GM03348 (cell line): ENCODE measurements around the gene COL4A6.
"Not testable (repeated sequence)": the region's sequence is repeated elsewhere in the genome, so short reads cannot be mapped to it uniquely, and the experiment has no call there.

ENCODE experiments used
- DNase-seq: peaks from one replicate; pipeline ENCODE4 v3.0.0; 2012; ENCODE audit warnings: low spot score

Gene COL4A6

GRCh38 chrX:108438110-108438623 lies at the start of gene COL4A6:
Gene COL4A6, minus strand, starts transcription at chrX:108438422. Its CDS starts 226 bp downstream, at chrX:108438196.
- DNase-seq = peak; percentile 3

DNA sequence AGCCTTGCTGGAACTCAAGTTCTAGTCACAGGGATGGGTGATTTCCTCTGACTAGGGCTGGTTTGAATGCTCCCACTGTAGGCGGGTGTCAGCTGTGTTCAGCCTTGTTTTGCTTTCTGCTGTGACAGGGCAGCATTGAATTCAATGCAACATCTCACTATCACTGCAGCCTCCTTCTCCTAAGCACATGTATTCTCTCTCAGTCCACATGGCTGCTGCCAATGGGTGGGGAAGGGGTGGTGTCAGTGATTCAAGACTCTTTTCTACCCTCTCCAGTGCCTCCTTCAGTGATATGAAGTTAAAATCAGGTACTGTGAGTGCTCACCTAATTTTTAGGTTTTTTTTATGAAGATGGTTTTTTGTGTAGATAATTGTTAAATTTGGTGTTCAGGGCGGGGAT lies 47.7 kb upstream of the COL4A6 start:
- no peak for DNase-seq

DNA sequence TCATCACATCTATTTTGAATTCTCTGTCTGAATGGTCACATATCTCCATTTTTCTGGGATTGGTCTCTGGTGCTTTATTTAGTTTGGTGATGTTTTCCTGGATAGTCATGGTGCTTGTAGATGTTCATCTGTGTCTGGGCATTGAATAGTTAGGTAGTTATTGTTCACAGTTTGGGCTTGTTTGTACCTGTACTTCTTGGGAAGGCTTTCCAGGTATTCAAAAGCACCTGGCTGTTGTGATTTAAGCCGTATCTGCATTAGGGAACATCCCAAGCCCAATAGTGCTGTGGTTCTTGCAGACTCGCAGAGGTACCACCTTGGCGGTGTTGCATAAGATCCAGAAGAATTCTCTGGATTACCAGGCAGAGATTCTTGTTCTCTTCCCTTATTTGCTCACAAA lies 46.0 kb upstream of the COL4A6 start:
- DNase-seq = no peak

DNA sequence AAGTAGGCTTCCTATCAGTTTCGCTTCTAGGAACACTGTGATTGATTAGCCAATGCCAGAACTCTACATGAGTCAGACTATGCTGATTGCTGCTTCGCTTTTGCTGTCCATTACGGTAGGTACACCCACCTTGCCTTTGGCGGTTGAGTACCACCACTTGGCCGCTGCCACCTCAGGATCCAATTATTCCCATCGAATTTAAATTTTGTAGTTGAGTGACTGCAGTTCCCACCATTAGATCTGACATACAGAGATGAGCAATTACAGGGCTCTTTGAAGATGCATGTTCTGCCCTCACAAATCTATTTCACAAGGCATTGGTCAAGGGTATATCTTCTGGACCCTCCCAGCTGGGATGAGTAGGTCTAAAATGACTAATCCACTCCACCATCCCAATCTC lies 43.3 kb upstream of the COL4A6 start:
- not testable (repeated sequence) for DNase-seq

GRCh38 chrX:108473979-108474378 lies 35.8 kb upstream of the COL4A6 start:
- DNase-seq = no peak

GRCh38 chrX:108468486-108468885 lies 30.3 kb upstream of the COL4A6 start:
- peak; percentile 2 for DNase-seq

- no peak for DNase-seq
Observed at GRCh38 chrX:108464604-108465003, 26.4 kb upstream of the COL4A6 start.

DNA sequence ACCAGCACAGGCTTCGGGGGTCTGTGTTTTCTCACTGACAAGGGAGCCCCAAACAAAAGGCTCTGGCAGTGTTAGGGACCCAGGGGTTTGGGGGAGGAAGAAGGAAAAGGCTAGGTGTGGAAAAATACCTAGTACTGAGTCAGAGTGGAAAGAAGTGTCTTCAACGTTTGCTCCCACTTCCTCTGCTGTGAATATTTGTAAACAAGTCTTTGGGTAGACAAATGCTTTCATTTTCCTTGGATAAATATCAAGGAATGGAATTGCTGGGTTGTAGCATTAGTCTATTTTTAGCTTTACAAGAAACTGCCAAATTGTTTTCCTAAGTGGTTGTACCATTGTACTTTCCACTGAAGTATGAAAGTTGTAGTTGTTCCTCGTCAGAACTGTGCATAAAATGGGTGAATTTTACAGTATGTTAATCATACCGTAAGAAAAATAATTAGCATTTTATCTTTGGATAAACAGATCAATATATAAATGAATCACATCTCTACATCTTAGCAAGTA lies 18.8 kb upstream of the COL4A6 start:
- no peak for DNase-seq

DNA sequence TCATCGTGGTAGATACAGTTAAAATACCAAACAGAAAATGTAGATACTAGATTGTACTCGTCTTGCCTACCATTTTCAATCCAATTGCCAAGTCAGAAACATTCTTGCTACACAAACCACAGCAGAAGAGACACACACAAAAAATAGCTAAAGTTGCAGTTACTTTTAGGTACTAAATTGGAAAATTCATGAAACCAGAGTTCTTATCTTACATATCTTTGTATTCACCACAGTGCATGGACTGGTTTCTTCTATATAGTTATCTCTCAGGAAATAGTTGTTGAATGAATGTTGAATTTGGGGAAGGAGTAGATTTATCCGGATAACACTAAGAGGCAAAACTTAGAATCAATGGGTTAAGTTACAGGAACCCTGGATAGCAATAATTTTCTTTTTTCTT lies 15.6 kb upstream of the COL4A6 start:
- no peak for DNase-seq

GRCh38 chrX:108447303-108447702 lies 9.1 kb upstream of the COL4A6 start:
- DNase-seq = no peak

DNA sequence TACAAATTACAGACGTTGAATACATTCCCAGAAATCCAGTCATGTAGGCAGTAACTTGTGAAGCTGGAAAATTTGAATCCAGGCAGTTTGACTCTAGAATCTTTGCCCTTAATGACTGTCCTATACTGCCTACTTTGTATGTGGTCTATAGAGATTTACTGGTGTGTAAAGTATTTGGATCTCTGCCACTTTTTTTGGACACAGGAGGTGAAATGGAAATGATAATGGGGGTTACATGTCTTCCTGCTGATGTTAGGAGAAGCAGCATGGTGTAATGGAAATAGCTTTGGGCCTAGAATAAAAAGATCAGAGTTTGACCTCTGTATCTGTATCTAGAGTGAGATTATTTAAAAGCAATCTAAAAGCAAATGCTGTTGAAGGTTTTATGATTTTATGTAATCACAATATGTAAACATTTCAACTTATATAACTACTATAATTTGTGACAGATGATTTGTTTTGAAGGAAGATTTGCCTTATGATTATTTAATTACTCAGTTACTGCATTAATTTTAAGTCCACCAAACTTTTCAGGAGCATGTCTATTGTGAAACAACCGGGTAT lies 4.8 kb upstream of the COL4A6 start:
- DNase-seq = no peak

DNA sequence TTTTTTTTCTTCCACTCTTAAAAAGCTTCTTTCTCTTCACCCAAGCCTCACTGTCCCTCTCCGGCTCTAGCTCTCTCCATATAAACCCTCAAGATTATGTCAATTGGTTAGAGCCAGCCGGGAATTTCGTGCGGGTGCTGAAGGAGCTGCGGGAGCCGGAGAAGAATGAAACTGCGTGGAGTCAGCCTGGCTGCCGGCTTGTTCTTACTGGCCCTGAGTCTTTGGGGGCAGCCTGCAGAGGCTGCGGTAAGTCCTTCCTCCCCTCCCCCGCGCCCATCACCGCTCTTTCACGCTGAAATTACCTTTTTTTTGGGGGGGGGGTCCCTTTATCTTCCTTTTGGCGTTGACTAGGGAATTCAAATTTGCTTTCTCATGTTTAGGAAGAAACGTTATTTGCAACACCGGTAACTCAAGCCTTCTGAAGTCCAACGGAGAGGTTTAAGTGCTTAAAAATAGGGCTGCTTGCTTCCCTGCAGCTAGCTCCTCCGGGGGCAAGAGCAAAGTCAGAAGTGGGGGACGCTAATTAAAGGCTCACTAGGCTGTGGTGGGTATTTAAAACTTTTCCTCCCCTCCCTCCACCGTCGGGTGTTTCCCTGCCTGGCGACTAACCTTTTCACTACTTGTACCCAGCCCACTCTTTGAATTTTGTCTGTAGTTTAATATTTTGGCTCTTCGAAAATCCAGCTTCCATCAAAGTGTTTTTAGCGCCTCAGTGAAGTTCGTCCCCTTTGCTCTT lies 1.9 kb upstream of the COL4A6 start:
- DNase-seq = peak; percentile 23

GRCh38 chrX:108439426-108439942 lies 1.3 kb upstream of the COL4A6 start, which contains the start of gene COL4A5:
Gene COL4A5, plus strand, starts transcription at chrX:108439838. Its CDS starts 288 bp downstream, at chrX:108440126.
- DNase-seq = peak; percentile 30

DNA sequence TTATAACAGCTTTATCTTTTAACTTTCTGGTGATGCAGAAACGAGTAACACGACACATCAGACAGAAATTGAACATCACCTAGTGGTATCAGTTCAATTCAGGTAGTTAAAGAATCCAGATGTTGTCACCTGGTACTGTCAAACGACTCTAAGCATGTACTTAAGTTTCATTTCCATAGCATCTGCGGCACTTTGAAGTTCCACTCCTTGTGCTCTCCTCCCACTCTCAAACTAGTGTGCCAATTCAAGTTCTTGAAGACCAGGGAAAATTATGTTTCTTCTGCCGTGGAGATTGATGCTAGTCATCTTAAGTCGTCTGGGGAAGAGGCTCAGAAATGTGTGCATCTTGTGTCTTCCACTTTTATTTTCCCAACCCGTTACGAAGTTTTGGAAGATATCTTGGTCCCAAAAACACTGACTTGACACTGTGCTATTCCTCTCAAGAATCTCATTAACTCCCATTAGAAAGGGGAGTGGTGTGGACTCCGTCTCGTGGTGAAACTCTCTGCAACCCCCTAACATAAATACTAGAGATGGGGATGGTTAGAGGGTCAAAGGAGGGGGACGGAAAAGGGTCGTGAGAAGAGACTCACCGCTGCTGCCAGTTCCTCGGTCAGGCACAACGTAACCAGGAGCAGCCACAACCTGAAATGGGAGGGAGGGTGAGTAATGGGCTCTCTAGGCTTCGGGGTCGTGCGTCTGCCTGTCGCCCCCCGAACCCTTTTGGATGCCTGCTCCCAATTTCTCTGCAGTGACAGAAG lies 693 bp downstream of the COL4A6 start:
- DNase-seq = no peak

- DNase-seq = no peak
Observed at GRCh38 chrX:108435261-108435660, 3.0 kb downstream of the COL4A6 start.

DNA sequence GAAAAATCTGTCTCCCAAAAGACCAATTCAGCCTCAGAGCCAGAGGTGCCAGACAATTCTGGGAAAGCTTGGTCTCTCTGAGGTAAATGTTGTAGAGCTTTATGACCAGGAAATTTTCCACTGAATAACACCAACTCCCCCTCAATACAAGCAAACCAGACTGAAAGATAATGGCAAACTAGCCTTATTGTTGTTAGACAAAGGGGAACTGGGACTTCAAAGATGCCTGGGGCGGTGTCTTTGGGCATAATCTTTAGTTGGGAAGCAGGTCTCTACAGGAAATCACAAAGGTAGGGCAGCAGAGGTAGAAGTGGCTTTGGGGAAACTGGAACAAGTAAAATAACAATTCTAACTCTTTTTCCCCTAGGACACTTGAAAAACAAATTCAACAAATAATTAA lies 12.0 kb downstream of the COL4A6 start:
- DNase-seq = no peak

DNA sequence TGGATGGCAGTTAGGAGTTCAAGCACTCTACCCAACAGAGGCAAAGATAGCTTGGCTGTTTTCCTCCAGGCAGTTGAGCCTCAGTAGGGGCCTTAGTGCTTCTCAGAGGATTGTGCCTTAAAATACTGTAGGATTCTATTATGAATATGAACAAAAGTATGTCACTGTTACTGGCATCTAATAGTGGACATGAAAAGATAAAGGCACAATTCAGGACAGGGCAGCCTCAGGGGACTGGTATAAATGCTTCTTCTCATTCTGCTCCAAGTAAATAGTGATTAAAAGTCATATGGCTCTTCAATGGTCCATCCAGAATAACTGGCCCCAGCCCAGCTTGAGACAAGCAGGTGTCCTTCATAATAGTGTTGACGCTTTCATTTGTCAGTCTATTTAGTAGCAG lies 17.7 kb downstream of the COL4A6 start:
- no peak for DNase-seq

- no peak for DNase-seq
Observed at GRCh38 chrX:108419401-108419800, 18.8 kb downstream of the COL4A6 start.

DNA sequence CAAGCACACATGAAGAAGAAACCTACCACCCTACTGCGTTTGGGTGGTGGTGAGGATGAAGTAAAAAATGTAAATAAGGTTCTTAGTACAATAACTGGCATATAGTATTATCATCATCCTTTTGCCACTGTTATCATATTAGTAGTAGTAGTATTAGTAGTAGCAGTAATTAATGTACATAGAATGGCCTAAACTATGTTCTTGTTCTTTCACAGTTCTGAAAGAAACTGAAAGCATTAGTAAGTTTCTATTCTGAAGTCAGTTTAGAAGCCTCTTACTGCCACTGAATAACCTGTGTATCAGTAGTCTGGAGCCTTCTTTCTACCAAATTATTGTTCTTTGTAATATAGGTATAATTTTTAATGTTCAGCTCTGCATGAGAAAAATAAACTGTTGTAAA lies 21.0 kb downstream of the COL4A6 start:
- DNase-seq = no peak

- no peak for DNase-seq
Observed at GRCh38 chrX:108415891-108416290, 22.3 kb downstream of the COL4A6 start.

GRCh38 chrX:108415146-108415545 lies 23.1 kb downstream of the COL4A6 start:
- DNase-seq = no peak

- DNase-seq = no peak
Observed at GRCh38 chrX:108412783-108413182, 25.4 kb downstream of the COL4A6 start.
